HG03378 (cell line): Measurements from ENCODE around the gene MCMBP.

Experiments
- ATAC-seq: cut with Tn5 transposase; IDR thresholded peaks from one replicate; pipeline ENCODE4 v1.9.1; 2021; ENCODE audit warnings: mild to moderate bottlenecking, moderate library complexity; ENCODE audit not compliant: unreplicated experiment

Gene MCMBP

DNA sequence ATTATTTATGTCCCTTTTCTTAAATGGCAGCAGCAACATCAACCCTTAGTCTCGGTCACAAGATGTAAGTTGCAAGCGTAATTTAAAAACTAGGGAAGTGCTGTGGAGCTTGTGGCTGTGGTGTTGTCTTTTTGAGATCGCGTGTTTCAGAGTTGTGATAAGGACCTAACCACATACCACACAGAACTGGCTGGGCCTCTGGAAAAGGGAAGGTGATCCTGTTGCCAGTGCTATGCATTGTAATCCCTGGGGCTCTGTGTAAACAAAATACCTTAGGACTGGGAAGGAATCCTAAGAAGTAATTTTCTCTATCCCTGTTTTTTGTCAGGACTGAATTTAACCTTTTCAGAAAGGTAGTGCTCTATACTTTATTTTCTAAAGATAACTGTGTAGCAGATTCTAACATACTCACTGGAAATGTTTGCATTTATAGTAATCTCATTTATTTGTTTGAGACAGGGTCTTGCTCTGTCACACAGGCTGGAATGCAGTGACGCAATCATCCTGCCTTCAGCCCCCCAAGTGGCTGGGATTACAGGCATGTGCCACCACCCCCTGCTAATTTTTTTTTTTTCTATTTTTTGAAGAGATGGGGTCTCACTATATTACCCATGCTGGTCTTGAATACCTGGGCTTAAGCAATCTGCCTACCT lies 86.4 kb downstream of the MCMBP start:
- ATAC-seq = no peak

DNA sequence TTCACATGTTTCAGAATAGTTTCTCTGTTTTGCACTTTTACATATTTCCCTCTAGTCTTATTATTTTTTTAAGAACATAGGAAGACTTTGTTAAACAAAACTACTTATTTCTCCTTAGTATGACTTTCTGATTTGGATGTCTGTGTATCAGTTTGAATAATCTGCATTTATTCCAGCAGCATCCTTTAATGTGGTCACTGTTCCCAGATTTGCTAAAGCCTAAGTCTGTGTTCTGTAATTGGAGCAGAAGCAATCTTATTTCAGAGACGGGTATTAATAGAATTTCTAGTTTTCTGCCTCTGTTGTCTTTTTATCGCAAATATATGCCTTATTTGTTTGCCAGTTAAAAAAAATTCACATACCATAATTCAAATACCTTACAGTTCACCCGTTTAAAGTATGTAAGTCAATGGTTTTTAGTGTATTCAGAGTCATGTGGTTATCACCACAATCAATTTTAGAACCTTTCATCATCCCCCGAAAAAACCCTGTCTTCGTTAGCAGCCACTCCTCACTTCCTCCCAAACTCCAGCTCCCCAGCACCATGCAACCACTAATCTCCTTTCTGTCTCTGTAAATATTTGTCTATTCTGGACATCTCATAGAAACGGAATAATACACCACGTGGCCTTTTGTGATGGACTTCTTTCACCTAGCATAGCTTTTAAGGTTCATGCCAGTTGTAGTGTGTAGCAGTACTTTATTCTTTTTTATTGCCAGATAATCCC lies 88.1 kb downstream of the MCMBP start:
- peak; percentile 77 for ATAC-seq

DNA sequence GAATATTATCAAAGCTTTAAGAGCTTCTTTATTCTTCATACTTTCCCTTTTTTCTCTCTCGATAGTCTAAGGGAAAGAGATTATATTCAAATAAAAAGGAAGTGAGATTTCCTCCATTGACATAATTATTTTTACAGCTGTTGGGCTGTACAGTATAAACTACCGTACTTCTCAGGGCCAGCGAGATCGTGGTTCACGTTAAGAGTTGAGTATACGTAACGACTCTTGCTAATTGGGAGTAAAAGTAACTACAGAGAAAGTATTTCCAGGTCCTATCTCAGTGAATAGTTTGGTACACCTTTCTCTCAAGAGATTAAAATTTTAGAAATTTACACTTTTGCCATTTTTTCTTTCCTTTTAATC lies 89.0 kb downstream of the MCMBP start:
- ATAC-seq = no peak

DNA sequence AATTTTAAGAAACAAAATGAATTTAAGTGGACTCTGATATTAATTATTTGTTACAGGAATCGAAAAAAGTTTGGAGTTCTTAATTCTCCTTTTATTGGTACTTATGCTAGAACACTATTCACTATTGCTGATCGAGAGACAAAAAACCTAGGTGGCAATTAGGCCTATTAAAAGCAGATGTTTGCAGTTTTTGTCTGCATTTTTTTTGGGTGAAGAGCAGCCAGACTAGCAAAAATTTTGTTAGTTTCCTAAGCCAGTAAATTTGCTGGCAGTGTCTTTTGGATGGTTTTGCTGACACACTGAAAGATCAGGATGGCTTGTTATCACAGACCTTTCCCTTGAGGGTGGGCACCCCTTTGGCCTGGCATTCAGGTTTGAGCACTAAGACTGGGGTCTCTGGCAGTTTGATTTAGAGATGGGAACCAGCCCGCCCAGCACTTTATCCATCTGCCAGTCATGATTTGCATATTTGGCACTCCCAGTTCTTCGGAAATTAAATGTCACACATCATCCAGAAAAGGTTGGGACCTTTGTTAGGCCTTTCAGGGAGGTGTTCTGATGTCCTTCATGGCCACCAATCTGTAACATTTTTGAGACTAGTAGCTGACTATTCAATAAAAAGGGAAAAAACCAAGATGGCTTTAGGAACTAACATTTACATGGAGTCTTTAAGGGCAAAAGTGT lies 89.5 kb downstream of the MCMBP start:
- no peak for ATAC-seq

DNA sequence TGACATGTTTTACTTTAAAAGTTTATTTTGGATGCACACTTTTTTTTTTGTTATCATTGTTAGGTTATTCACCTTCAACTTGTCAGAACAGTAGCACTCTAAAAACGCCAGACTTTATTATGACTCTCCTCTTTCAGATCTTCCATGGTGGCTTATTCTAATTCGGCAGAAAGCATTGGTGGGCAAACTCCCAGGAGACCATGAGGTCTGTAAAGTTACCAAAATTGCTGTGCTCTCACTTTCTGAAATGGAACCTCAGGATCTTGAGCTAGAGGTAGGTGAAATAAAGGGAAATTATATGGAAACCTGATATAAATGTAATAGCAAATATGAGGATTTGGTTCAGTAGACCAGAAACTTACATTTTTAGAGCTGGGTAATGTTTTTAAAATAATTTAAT lies 91.1 kb downstream of the MCMBP start:
- ATAC-seq = no peak

DNA sequence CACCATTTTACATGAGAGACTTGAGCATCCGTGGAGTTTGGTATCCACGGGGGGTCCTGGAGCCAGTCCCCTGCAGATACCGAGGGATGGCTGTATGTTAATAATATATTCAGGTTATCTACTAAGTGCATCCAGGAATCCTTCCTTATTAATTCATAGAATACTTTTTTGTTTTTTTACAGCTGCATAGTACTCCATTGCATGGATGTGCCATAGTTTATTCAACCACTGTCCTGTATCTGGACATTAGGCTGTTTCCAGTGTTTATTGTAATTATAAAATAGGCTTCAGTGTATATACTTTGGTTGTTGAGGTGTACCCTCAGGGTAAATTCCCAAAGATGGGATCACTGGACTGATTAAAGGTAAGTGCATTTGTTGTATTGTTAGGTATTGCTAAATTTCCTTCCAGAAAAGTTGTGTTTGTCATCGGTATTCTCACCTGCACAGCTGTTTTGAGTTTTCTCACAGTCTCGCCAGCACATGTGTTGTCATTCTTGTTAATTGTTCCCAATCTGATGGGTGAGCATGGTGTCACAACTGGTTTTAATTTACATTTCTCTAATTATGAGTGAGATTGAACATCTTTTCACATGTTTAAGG lies 91.7 kb downstream of the MCMBP start:
- no peak for ATAC-seq
